H1 (cell line): ENCODE data around the gene MTAP.

ENCODE experiments used
- BRCA1 ChIP-seq: IDR thresholded peaks from 2 replicates; pipeline ENCODE4 v1.6.1; 2012; ENCODE audit warnings: low read depth, low read length, improper control_type of control experiment
- CREB1 ChIP-seq: IDR thresholded peaks from 2 replicates; pipeline ENCODE4 v1.6.1; 2012; ENCODE audit warnings: inconsistent platforms
- EP300 ChIP-seq, 2 experiments: IDR thresholded peaks; 1 replicate in 1 of 2; 2 replicates in 1 of 2; pipeline ENCODE4 v1.6.1; 2011 to 2012; ENCODE audit warnings: low read depth in 2 of 2, low read length in 2 of 2, mild to moderate bottlenecking in 2 of 2, borderline replicate concordance in 1 of 2, inconsistent platforms in 1 of 2, moderate library complexity in 1 of 2
- EZH2 ChIP-seq: fragments of 200-600 bp; sonication (generic); IDR thresholded peaks from 2 replicates; pipeline ENCODE4 v1.7.1; 2012; ENCODE audit warnings: low read depth, mild to moderate bottlenecking, moderate library complexity, low read length, inconsistent platforms; ENCODE audit not compliant: severe bottlenecking
- GABPA ChIP-seq: IDR thresholded peaks from 2 replicates; pipeline ENCODE4 v1.6.1; 2011; ENCODE audit warnings: mild to moderate bottlenecking, low read length, moderate library complexity, borderline replicate concordance; ENCODE audit not compliant: insufficient read depth
- JUN ChIP-seq: IDR thresholded peaks from 2 replicates; pipeline ENCODE4 v1.6.1; 2011; ENCODE audit warnings: low read depth, mild to moderate bottlenecking, improper control_type of control experiment, low read length
- MAFK ChIP-seq: IDR thresholded peaks from 2 replicates; pipeline ENCODE4 v1.6.1; 2012; ENCODE audit warnings: low read depth, mild to moderate bottlenecking, improper control_type of control experiment, low read length
- POLR2A ChIP-seq, 2 experiments: IDR thresholded peaks; 1 replicate in 1 of 2; 2 replicates in 1 of 2; pipeline ENCODE4 v1.6.1; 2011; ENCODE audit warnings: low read depth in 2 of 2, low read length in 2 of 2, mild to moderate bottlenecking in 2 of 2; ENCODE audit errors: control extremely low read depth in 1 of 2
- SRF ChIP-seq: IDR thresholded peaks from 2 replicates; pipeline ENCODE4 v1.6.1; 2011; ENCODE audit warnings: mild to moderate bottlenecking, low read depth, low read length, moderate library complexity
- TAF7 ChIP-seq: optimal IDR thresholded peaks from 2 replicates; pipeline ENCODE3; 2011; ENCODE audit warnings: low read depth, mild to moderate bottlenecking, inconsistent platforms, low read length, moderate library complexity, borderline replicate concordance
- TF ChIP-seq, protein P1 (sequence below), 3 experiments: IDR thresholded peaks; 1 replicate in 2 of 3; 2 replicates in 1 of 3; pipeline versions ENCODE4 v1.5.1 to v1.6.1; 2011; ENCODE audit warnings: low read length in 3 of 3, mild to moderate bottlenecking in 3 of 3, inconsistent platforms in 2 of 3, low read depth in 1 of 3, moderate library complexity in 1 of 3; ENCODE audit not compliant: insufficient read depth in 1 of 3; ENCODE audit errors: control extremely low read depth in 1 of 3

DNA sequence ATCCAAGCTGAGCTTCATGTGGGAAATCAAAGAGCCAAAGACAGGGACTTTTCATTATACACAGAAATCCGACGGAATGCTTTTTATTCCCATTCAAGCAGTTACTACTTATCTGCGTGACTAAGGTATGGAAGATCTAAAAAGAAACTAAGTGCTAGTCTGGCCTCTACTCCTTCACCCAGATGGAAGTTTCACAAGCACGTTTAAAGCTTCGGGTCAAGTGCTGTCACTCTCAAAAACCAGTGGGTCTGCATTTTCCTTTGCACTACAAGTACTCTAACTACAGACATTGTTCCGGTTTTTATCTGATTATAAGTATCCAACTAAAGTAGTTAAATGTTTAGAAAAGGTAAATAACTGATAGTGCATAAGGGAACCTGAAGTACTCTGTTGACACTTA, 13.7 kb upstream of the MTAP start:
- TF ChIP-seq BRCA1 (no peak), POLR2A (IDR thresholded peaks at IDR 0.05; ENCODE audit: control extremely low read depth in 1 of 2, low read depth in 2 of 2, low read length in 2 of 2) (no peak), MAFK (no peak), TAF7 (no peak), CREB1 (no peak), SRF (no peak), JUN (no peak), EP300 (IDR thresholded peaks at IDR 0.05; ENCODE audit: borderline replicate concordance in 1 of 2, low read depth in 2 of 2, low read length in 2 of 2) (no peak), EZH2 (no peak), GABPA (no peak)
- TF ChIP-seq, protein P1, sequence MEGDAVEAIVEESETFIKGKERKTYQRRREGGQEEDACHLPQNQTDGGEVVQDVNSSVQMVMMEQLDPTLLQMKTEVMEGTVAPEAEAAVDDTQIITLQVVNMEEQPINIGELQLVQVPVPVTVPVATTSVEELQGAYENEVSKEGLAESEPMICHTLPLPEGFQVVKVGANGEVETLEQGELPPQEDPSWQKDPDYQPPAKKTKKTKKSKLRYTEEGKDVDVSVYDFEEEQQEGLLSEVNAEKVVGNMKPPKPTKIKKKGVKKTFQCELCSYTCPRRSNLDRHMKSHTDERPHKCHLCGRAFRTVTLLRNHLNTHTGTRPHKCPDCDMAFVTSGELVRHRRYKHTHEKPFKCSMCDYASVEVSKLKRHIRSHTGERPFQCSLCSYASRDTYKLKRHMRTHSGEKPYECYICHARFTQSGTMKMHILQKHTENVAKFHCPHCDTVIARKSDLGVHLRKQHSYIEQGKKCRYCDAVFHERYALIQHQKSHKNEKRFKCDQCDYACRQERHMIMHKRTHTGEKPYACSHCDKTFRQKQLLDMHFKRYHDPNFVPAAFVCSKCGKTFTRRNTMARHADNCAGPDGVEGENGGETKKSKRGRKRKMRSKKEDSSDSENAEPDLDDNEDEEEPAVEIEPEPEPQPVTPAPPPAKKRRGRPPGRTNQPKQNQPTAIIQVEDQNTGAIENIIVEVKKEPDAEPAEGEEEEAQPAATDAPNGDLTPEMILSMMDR (IDR thresholded peaks at IDR 0.05; ENCODE audit: control extremely low read depth in 1 of 3, insufficient read depth in 1 of 3, low read depth in 1 of 3, low read length in 3 of 3) = no peak
